ENCODE data around the gene FBXL17. TPM values are rescaled to one million over a fixed set of nuclear protein-coding genes. Genes with fewer than 3 reads are reported as not detected.

The FBXL17 gene
- total RNA-seq, 1 donor from 2014 or later: 4.2 TPM

DNA sequence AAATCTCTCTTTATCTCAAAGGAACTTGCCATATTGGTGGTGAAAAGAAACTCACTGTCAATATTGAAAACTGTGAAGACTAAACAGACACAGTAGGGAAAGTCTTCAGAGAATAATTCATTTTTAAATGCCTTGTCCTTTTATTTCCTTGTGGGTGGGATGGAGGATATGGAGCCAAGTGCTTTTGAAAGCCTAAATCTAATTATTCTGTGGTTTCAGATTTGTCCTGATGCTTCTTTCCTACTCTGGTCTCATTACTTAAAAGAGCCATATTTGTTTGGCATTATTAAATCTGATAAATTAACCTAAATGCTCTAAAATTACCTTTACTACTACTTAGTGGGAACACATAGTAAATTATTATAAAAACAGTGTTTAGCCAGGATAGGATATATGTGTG is 452.8 kb downstream of the FBXL17 start:
- H3K4me3 ChIP-seq (ENCODE audit: low read depth, low read length): no peak overlapping the region
- DNase-seq (ENCODE audit: low read depth): no peak
- TF ChIP-seq, protein P1, sequence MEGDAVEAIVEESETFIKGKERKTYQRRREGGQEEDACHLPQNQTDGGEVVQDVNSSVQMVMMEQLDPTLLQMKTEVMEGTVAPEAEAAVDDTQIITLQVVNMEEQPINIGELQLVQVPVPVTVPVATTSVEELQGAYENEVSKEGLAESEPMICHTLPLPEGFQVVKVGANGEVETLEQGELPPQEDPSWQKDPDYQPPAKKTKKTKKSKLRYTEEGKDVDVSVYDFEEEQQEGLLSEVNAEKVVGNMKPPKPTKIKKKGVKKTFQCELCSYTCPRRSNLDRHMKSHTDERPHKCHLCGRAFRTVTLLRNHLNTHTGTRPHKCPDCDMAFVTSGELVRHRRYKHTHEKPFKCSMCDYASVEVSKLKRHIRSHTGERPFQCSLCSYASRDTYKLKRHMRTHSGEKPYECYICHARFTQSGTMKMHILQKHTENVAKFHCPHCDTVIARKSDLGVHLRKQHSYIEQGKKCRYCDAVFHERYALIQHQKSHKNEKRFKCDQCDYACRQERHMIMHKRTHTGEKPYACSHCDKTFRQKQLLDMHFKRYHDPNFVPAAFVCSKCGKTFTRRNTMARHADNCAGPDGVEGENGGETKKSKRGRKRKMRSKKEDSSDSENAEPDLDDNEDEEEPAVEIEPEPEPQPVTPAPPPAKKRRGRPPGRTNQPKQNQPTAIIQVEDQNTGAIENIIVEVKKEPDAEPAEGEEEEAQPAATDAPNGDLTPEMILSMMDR (conservative IDR thresholded peaks at IDR 0.05; ENCODE audit: low read depth, low read length): no peak

DNA sequence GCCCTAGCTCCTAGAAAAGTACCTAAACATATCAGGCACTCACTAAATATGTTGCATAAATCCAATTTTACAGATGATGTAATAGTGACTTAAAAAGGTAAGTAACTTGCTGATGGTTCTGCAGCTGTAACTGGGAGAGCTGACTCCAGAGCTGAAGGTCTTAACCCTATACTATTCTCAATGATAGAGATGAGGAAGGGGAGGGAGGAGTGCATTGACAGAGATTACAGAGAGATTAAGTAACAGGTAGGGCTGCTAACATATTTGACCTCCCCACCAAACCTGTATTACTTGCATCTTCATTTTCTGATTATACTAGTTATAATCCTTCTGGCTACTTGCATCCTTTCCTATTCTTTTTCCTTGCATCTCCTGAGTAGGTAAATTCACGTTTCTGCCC is 455.8 kb downstream of the FBXL17 start:
- no peak overlapping the region for H3K4me3 ChIP-seq (ENCODE audit: low read depth, low read length)
- DNase-seq (ENCODE audit: low read depth): no peak
- TF ChIP-seq, protein P1 (conservative IDR thresholded peaks at IDR 0.05; ENCODE audit: low read depth, low read length): no peak

DNA sequence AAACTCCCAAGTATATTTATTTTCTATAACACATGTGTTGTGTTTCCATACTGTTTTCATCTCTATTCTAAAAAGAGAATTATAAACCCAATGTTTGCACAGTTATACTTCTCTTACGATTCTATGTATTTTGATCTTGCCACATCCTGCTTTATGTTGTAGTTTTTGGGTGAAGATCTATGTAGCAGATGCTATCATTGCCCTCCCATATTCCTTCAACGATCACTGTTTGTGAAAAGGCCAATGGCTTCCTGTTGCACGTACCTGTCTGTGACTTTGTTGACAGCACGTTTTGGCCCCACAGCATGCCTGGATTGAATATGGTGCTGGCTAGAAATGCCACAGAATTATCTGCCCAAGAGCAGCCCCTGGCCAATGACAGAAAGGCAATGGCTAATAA is 456.7 kb downstream of the FBXL17 start:
- TF ChIP-seq, protein P1 (conservative IDR thresholded peaks at IDR 0.05; ENCODE audit: low read depth, low read length): no peak
- DNase-seq (ENCODE audit: low read depth): no peak
- no peak overlapping the region for H3K4me3 ChIP-seq (ENCODE audit: low read depth, low read length)

DNA sequence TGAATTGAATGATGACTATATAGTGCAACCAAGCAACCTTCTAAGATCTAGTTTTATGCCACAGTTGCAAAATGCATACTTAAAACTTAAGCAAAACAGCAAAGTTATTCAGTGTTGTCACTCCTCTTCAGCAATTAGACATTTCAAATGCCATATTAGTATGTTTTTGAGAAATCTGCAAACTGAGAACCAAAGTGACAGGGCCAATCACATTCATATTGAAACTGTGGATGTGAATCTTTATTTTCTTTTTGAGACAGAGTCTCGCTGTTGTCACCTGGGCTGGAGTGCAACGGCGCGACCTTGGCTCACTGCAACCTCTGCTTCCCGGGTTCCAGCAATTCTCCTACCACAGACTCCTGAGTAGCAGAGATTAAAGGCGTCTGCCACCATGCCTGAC is 461.9 kb downstream of the FBXL17 start:
- no peak for DNase-seq (ENCODE audit: low read depth)

DNA sequence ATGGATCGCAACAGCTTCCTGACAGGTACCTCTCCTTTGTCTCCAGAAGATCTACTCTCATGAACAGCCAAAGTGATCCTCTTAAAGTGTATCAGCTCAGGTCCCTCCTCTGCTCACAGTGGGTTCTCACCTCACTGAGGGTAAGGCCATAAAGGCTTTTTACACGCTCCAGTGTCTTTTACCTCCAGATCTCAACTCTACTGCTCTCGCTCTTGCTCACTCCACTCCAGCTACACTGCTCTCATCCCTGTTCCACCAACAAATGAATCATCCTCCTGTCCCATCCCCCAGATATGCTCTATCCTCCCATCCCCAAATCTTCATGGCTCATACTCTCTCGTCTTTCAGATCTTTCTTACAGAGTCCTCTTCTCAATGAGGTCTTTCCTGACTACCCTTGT is 462.5 kb downstream of the FBXL17 start:
- no peak for DNase-seq (ENCODE audit: low read depth)
- TF ChIP-seq, protein P1 (conservative IDR thresholded peaks at IDR 0.05; ENCODE audit: low read depth, low read length): no peak
- H3K4me3 ChIP-seq (ENCODE audit: low read depth, low read length): no peak overlapping the region

More for the DNA sequence above, 461.9 kb downstream of the FBXL17 start:
- TF ChIP-seq, protein P1 (conservative IDR thresholded peaks at IDR 0.05; ENCODE audit: low read depth, low read length): no peak
- no peak overlapping the region for H3K4me3 ChIP-seq (ENCODE audit: low read depth, low read length)

DNA sequence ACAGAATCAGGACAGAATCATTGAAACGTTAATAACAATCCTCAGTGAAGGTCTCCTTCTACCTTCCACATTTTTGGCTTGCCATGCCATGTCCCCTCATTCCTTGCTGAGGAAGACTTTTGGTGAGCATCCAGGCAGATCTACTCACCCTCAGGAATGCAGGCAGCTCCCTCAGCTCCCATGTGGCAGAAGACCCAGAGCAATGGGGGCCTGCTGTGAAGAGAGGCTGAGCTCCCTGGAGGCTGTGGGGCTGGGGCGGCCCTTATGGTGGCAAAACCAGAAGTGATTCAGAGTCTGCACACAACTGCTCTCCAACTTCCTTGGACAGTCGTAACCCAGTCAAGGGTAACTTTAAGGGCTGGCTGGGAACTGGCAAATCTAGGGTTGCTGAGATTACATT is 463.9 kb downstream of the FBXL17 start:
- H3K4me3 ChIP-seq (ENCODE audit: low read depth, low read length): no peak overlapping the region
- DNase-seq (ENCODE audit: low read depth): no peak
- TF ChIP-seq, protein P1 (conservative IDR thresholded peaks at IDR 0.05; ENCODE audit: low read depth, low read length): no peak

All from epithelial cell of proximal tubule (primary cell).